ENCODE results near the gene PDE3B.

GRCh38 chr11:14725150-14725549 is 81.5 kb downstream of the PDE3B start:
- no peak for TF ChIP-seq SUZ12 (IDR thresholded peaks at IDR 0.05; ENCODE audit: extremely low read depth, insufficient read depth, insufficient read length)
- no peak for TF ChIP-seq YY1 (IDR thresholded peaks at IDR 0.05; ENCODE audit: insufficient read depth, insufficient read length)
- no peak for TF ChIP-seq ZNF274 (IDR thresholded peaks at IDR 0.05; ENCODE audit: low read depth, low read length)
